Thoracic aorta endothelial cell (primary cell): ENCODE measurements around the gene UBXN1. TPM values are rescaled to one million over a fixed set of nuclear protein-coding genes. Genes with fewer than 3 reads are reported as not detected.

Experiments
- small RNA-seq: library from RNA; depleted of rRNA; stranded (forward); fragments of <200 nt; gene quantifications from one replicate; pipeline ENCODE3, GENCODE V24; 2012
- total RNA-seq: library from RNA; depleted of rRNA; stranded (reverse); fragments of >200 nt; gene quantifications from 2 replicates; pipeline ENCODE4 v1.2.3, GENCODE V29; 2012

The UBXN1 gene
- total RNA-seq = 96.7 and 129 TPM in 2 replicates

GRCh38 chr11:62678770-62679696 lies at the start of gene UBXN1:
TSS of gene UBXN1 (minus strand) at chr11:62679073. CDS start at chr11:62678923, 150 bp downstream.

GRCh38 chr11:62728171-62728988 lies 49.5 kb upstream of the UBXN1 start, which contains the start of gene TTC9C:
TSS of gene TTC9C (plus strand) at chr11:62728486. CDS start at chr11:62728849, 363 bp downstream.

DNA sequence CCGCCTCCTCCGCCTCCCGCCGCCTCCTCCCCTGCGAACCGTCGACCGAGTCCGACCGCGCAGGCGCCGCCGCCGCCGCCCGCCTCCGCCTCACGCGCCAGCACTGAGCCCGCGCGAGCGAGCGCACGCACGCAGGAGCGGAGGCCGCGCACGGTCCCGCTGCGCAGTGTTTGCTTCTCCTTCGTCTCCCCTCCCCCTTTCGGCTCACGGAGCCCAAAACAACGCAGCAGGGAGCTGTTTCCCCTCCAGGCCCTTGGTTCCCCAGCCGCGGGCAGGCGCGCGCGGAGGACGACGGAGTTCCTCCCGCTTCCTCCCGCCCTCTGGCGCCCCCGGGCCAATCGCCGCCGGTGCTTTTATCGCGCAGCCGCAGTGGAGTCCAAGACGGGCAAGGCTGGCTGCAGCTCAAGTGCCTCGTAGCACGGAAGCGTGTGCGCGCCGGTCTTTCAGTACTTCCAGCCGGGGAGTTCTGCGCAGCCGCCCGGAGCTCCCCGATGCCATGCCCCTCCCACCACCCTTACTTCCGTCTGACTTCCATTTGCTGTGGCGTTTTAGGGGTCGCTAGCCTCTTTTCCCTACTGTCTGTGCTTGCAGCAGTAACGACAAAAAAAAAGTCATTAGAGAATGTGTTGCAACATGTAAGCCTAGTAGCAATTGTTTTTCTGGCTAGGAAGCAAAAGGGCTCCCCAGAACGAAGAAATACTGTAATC lies 48.4 kb upstream of the UBXN1 start, which contains the start of gene HNRNPUL2:
Gene HNRNPUL2 (minus strand): TSS at position 293 of the 707 bp plus-strand sequence. CDS start 301 bp downstream, outside the sequence.

DNA sequence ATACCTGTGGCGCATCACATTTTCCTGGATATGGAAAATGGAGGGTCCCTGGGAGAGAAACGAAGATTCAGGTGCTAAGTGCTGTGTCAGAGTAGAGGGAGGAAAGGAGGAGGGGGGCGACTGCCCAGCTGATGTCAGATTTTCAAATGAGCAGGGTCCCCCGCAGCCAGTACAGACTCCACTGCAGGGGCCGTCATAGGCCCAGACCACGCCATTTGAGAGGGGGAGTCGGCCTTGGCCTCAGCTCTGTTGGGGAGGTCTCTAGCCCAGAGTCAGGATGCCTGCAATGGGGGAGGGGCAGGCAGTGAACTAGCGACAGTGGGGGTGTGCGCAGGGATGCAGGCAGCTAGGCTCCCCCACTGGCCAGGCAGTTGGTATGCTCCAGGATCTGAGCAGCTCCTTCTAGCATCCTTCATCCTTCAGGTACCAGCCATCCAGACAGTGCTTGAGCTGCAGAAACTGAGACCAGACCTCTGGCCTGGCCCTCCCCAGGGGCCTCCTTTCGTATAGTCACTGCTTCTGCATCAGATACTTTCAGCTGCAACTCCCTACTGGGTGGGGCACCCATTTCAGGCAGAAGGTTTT lies 28.5 kb upstream of the UBXN1 start, which contains the start of the genes BSCL2 and GNG3:
Gene BSCL2 (minus strand): TSS at position 148 of the 585 bp plus-strand sequence. CDS start 229 bp downstream, outside the sequence.
Gene GNG3 (plus strand): TSS at position 400 of the 585 bp plus-strand sequence. CDS start 620 bp downstream, outside the sequence.

DNA sequence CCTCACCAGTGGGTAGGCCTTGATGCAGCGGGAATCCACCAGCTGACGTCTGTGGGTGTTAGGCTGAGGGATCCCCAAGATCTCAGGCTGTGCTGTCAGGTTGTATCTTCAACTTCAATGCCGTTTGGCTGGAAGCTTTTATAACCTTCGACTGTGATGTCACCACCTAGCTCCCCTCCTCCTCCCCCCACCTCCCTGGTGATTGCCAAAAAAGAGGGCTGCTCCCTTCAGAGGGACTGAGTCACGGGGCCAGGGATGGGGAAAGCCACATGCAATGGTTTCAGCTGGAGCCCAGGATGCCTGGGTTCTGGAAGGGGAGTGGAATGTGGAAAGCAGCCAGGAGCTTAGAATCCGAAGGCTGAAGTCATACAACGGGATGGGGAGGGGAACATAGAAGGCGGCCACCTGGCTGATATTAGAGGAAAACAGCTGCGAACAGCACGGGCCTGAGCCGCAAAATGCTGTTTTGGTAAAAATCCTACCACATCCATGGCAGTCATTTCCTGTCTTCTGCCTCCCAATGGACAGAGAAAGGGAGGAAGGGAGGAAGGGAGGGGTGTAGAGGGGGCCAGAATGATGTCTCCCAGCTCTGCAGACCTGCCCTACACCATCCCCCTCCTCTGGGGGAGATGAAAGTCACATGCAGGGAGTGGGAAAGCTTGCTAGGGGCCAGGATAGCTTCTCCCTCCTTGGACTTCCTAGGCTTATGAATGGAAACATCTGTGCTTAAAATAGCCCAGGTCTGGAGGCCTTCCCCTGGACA lies 10.7 kb upstream of the UBXN1 start, which contains the start of gene LRRN4CL:
Gene LRRN4CL (minus strand): TSS at position 110 of the 763 bp plus-strand sequence. CDS start 1,022 bp downstream, outside the sequence.

GRCh38 chr11:62671608-62672389 lies 7.1 kb downstream of the UBXN1 start, which contains the start of the genes LBHD1 and UQCC3:
TSS of gene LBHD1 (minus strand) at chr11:62672267. CDS start at chr11:62670031, 2,236 bp downstream.
TSS of gene UQCC3 (plus strand) at chr11:62671673. CDS start at chr11:62671746, 73 bp downstream.

GRCh38 chr11:62665075-62665598 lies 13.7 kb downstream of the UBXN1 start, which contains the start of the genes C11orf98 and CSKMT:
TSS of gene C11orf98 (minus strand) at chr11:62665210. CDS start at chr11:62665169, 41 bp downstream.
TSS of gene CSKMT (plus strand) at chr11:62665312. CDS start at chr11:62665880, 568 bp downstream.

GRCh38 chr11:62645946-62646824 lies 32.7 kb downstream of the UBXN1 start, which contains the start of gene GANAB:
TSS of gene GANAB (minus strand) at chr11:62646613. CDS start at chr11:62646599, 14 bp downstream.

Small RNAs within 50 kb of the gene (small RNA-seq; reads per million reads assigned to genes)
- not detected for gene SNORA57

Other genes starting within 250 kb of the UBXN1 start
- 791 and 990 TPM in 2 replicates for gene AHNAK, start 132.3 kb downstream of the UBXN1 start, total RNA-seq
- 1,113 and 1,272 TPM in 2 replicates for gene EEF1G, start 105.2 kb downstream of the UBXN1 start, total RNA-seq
- gene TUT1, start 87.5 kb downstream of the UBXN1 start, total RNA-seq = 8.5 and 12.6 TPM in 2 replicates
- 195 and 203 TPM in 2 replicates for gene MTA2, start 77.2 kb downstream of the UBXN1 start, total RNA-seq
- gene EML3, start 66.3 kb downstream of the UBXN1 start, total RNA-seq = 28.2 and 35.3 TPM in 2 replicates
- 3.7 and 5.1 TPM in 2 replicates for gene ROM1, start 65.8 kb downstream of the UBXN1 start, total RNA-seq
- 11.8 and 12.3 TPM in 2 replicates for gene B3GAT3, start 57.1 kb downstream of the UBXN1 start, total RNA-seq
- gene GANAB, start 32.5 kb downstream of the UBXN1 start, total RNA-seq = 219 and 230 TPM in 2 replicates
- gene INTS5, start 25.8 kb downstream of the UBXN1 start, total RNA-seq = 23.5 and 27.5 TPM in 2 replicates
- 32.7 and 44.0 TPM in 2 replicates for gene C11orf98, start 13.9 kb downstream of the UBXN1 start, total RNA-seq
- gene CSKMT, start 13.8 kb downstream of the UBXN1 start, total RNA-seq = 7.7 and 10.6 TPM in 2 replicates
- 5.8 and 5.9 TPM in 2 replicates for gene UQCC3, start 7.4 kb downstream of the UBXN1 start, total RNA-seq
- gene LBHD1, start 6.8 kb downstream of the UBXN1 start, total RNA-seq = 4.8 and 6.0 TPM in 2 replicates
- gene LRRN4CL, start 10.5 kb upstream of the UBXN1 start, total RNA-seq = not detected in 2 replicates
- gene BSCL2, start 28.4 kb upstream of the UBXN1 start, total RNA-seq = 16.5 and 16.8 TPM in 2 replicates
- not detected in 2 replicates for gene GNG3, start 28.6 kb upstream of the UBXN1 start, total RNA-seq
- 22.6 and 24.3 TPM in 2 replicates for gene HNRNPUL2, start 48.4 kb upstream of the UBXN1 start, total RNA-seq
- gene TTC9C, start 49.4 kb upstream of the UBXN1 start, total RNA-seq = 27.1 and 32.9 TPM in 2 replicates
- gene ZBTB3, start 75.1 kb upstream of the UBXN1 start, total RNA-seq = 7.2 and 8.0 TPM in 2 replicates
- 44.5 and 48.2 TPM in 2 replicates for gene POLR2G, start 82.5 kb upstream of the UBXN1 start, total RNA-seq
- gene TAF6L, start 92.3 kb upstream of the UBXN1 start, total RNA-seq = 16.2 and 19.7 TPM in 2 replicates
- gene TMEM179B, start 108.3 kb upstream of the UBXN1 start, total RNA-seq = 28.4 and 31.9 TPM in 2 replicates
- gene TMEM223, start 112.9 kb upstream of the UBXN1 start, total RNA-seq = 8.9 and 10.1 TPM in 2 replicates
- 47.5 and 52.9 TPM in 2 replicates for gene NXF1, start 126.4 kb upstream of the UBXN1 start, total RNA-seq
- 28.1 TPM in 2 replicates for gene STX5, start 153.0 kb upstream of the UBXN1 start, total RNA-seq
- not detected in 2 replicates for gene TEX54, start 153.8 kb upstream of the UBXN1 start, total RNA-seq
- 38.7 and 44.7 TPM in 2 replicates for gene WDR74, start 160.5 kb upstream of the UBXN1 start, total RNA-seq
- gene SLC3A2, start 201.8 kb upstream of the UBXN1 start, total RNA-seq = 128 and 158 TPM in 2 replicates
- not detected in 2 replicates for gene CHRM1, start 242.3 kb upstream of the UBXN1 start, total RNA-seq